ENCODE results near the gene PAX2. TPM values are rescaled to one million over a fixed set of nuclear protein-coding genes. Genes with fewer than 3 reads are reported as not detected.
A peak's percentile ranks its signal among the peaks of the same experiment; 100 is the strongest.

The PAX2 gene
- total and polyA plus RNA-seq, 2 of the 13 experiments (the other 11 are each of a cell fraction or from before 2014, with no cell fraction given): not detected

GRCh38 chr10:100739517-100740368 is 5.6 kb upstream of the PAX2 start:
- ATAC-seq (peak; percentile 94), DNase-seq (ENCODE audit: low spot score) (peak; percentile 41), FAIRE-seq (peak; percentile 68)
- peak overlapping the region; percentile 21 to 52 (median 26); a peak in 5 of 6 replicates for H3K4me3 ChIP-seq (replicated peaks in 1 of 3; ENCODE audit: insufficient read depth in 1 of 3, low read depth in 2 of 3, low read length in 3 of 3)
- peaks cover 35 to 100% of the 10 kb centered on the region in 2 experiments for H3K27me3 ChIP-seq (ENCODE audit: control insufficient read depth in 1 of 2, insufficient read depth in 2 of 2, low read length in 2 of 2)
- peaks cover 21% of the 10 kb centered on the region for H3K4me1 ChIP-seq (ENCODE audit: insufficient read depth, low read length)
- H3K9ac ChIP-seq (ENCODE audit: insufficient read depth, low read depth, low read length): no peak overlapping the region
- no peaks in the 10 kb centered on the region for H3K9me3 ChIP-seq (ENCODE audit: low read length)
- WGBS (ENCODE audit: low lambda C conversion rate): 7% methylated on average over 27 of the region's 56 CpGs
- H3K4me2 ChIP-seq (ENCODE audit: low read depth, low read length): peak overlapping the region; percentile 60
- intact Hi-C loops (cut with micrococcal nuclease; ENCODE audit: unreplicated experiment): loop anchor here (5.0 kb wide), 2 partner anchors 138 to 177 kb away; no protein-coding TSS in a partner anchor
- no TSS peak for BruUV-seq (replicated peaks)
- no peaks in the 10 kb centered on the region for H3K79me2 ChIP-seq (ENCODE audit: insufficient read depth, low read length)
- H3K27ac ChIP-seq (ENCODE audit: extremely low read length, insufficient read depth, low read length): no peak overlapping the region
- H3K36me3 ChIP-seq (replicated peaks in 1 of 2; ENCODE audit: control insufficient read depth in 1 of 2, insufficient read depth in 2 of 2, low read length in 2 of 2): no peaks in the 10 kb centered on the region
- in situ Hi-C loops (cut with HindIII; ENCODE audit: extremely low pct_ligation_motif_present, low pct_unique_long_range_greater_than_20kb): loop anchor here (5.0 kb wide), 2 partner anchors 67 to 177 kb away; no protein-coding TSS in a partner anchor
- H4K20me1 ChIP-seq (ENCODE audit: insufficient read depth, low read length): peaks cover 4% of the 10 kb centered on the region; the same call in 1 of the 2 replicates
- no peak overlapping the region for H2AFZ ChIP-seq (ENCODE audit: low read length)
- ChIA-PET CTCF (ENCODE audit: low intra/inter-chr PET ratio, low total read pairs) (no interaction called here), POLR2A (no interaction called here)
- TF ChIP-seq REL (CRISPR knock-in tag; conservative IDR thresholded peaks at IDR 0.05): no peak
- no peak for TF ChIP-seq BRCA1 (CRISPR knock-in tag; IDR thresholded peaks at IDR 0.05)
- no peak for TF ChIP-seq FOXO4 (CRISPR knock-in tag; conservative IDR thresholded peaks at IDR 0.05)
- no peak for TF ChIP-seq ZSCAN30 (CRISPR knock-in tag; IDR thresholded peaks at IDR 0.05)
- 0 out of 2 replicates have a peak, but pooled peaks have one; percentile 17 for TF ChIP-seq NRL (CRISPR knock-in tag; IDR thresholded peaks at IDR 0.05; ENCODE audit: borderline replicate concordance)
- TF ChIP-seq ZNF513 (CRISPR knock-in tag; conservative IDR thresholded peaks at IDR 0.05): no peak
- TF ChIP-seq ELF1 (CRISPR knock-in tag; IDR thresholded peaks at IDR 0.05): no peak
- TF ChIP-seq ZNF382 (CRISPR knock-in tag; IDR thresholded peaks at IDR 0.05; ENCODE audit: borderline replicate concordance): no peak
- 0 out of 2 replicates have a peak, but pooled peaks have one; percentile 40 for TF ChIP-seq ZNF280B (CRISPR knock-in tag; IDR thresholded peaks at IDR 0.05; ENCODE audit: borderline replicate concordance)
- no peak for TF ChIP-seq CHD4 (IDR thresholded peaks at IDR 0.05; ENCODE audit: borderline replicate concordance, low read length)
- TF ChIP-seq TCF7L2 (IDR thresholded peaks at IDR 0.05; ENCODE audit: low read depth, low read length): no peak
- no peak for TF ChIP-seq BHLHE40 (IDR thresholded peaks at IDR 0.05; ENCODE audit: low read length)
- no peak for TF ChIP-seq ZBTB14 (CRISPR knock-in tag; IDR thresholded peaks at IDR 0.05)
- no peak for TF ChIP-seq SRSF9 (IDR thresholded peaks at IDR 0.05; ENCODE audit: borderline replicate concordance, insufficient read depth, low read depth, low read length, poor library complexity, severe bottlenecking)
- TF ChIP-seq ZNF296 (CRISPR knock-in tag; conservative IDR thresholded peaks at IDR 0.05): no peak

All from HepG2 (cell line).